ENCODE data around the gene CYP24A1.

DNA sequence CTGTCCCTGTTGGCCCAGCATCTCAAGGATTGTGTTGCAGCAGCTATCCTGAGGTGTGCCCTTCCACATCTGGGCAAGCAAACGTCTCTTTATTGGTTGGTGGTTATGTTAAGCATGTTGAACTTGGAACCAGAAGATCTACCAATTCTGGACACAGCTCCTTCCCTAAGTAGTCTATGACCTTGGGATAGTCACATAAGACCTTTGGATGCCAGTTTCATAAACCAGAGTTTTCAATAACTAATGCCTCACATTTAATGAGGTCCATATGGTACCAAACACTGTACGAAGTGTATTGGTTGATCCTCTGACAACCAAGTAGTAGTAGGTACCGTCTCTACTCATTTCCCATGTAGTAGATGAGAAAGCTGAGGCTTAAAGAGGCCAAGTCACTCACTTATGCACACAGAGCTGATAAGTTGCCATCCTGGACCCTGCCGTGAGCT lies 3.7 kb downstream of the CYP24A1 start:
- TF ChIP-seq GATA2 (IDR thresholded peaks at IDR 0.05; ENCODE audit: low read depth, low read length) (no peak), GATA3 (IDR thresholded peaks at IDR 0.05; ENCODE audit: low read depth, low read length) (no peak)
